Panc1 (cell line): ENCODE measurements around the gene CHRNB1. TPM values are rescaled to one million over a fixed set of nuclear protein-coding genes. Genes with fewer than 3 reads are reported as not detected.

Experiments used
- ATAC-seq: fragments of 200-7000 bp; cut with Tn5 transposase; 2 replicates; pipeline ENCODE4 v1.9.1; 2020; ENCODE audit warnings: mild to moderate bottlenecking, moderate library complexity
- BruUV-seq: library from RNA; stranded (reverse); fragments of 400-500 nt; replicated peaks from 2 replicates; lab custom pipeline; 2021; lab: Mats Ljungman, UMichigan
- CTCF ChIA-PET: fragments of 300-600 bp; sonication (Branson Sonifier 250); formaldehyde crosslinking; loops from one replicate; lab custom pipeline; 2022; ENCODE audit warnings: antibody characterized with exemption; lab: Charles Lee
- POLR2A ChIA-PET: fragments of 300-600 bp; sonication (Branson Sonifier 250); formaldehyde crosslinking; loops from one replicate; lab custom pipeline; 2022; ENCODE audit warnings: antibody characterized with exemption; lab: Charles Lee
- DNase-seq: peaks from one replicate; pipeline ENCODE4 v3.0.0-alpha.2; 2010; ENCODE audit warnings: low read depth, low spot score
- H3K27ac ChIP-seq: 2 replicates; pipeline ENCODE4 v1.5.1; 2011; ENCODE audit warnings: mild to moderate bottlenecking, low read length, inconsistent platforms
- H3K27me3 ChIP-seq: fragments of 200-500 bp; sonication (Bioruptor generic); 2 replicates; pipeline ENCODE4 v1.6.0; 2014; ENCODE audit warnings: low read length, inconsistent platforms; ENCODE audit not compliant: control insufficient read depth, insufficient read depth
- H3K36me3 ChIP-seq: fragments of 200-500 bp; sonication (Bioruptor generic); 2 replicates; pipeline ENCODE4 v1.5.1; 2014; ENCODE audit warnings: inconsistent platforms, mild to moderate bottlenecking, low read length, moderate library complexity; ENCODE audit not compliant: control insufficient read depth, insufficient read depth
- H3K4me1 ChIP-seq: 2 replicates; pipeline ENCODE4 v1.5.1; 2011; ENCODE audit warnings: inconsistent platforms, mild to moderate bottlenecking, low read length, moderate library complexity; ENCODE audit not compliant: control insufficient read depth, insufficient read depth
- H3K4me3 ChIP-seq, 2 experiments: 2 replicates each; pipeline ENCODE4 v1.5.1; 2011 to 2012; ENCODE audit warnings: low read depth in 2 of 2, low read length in 2 of 2, mild to moderate bottlenecking in 2 of 2, inconsistent platforms in 1 of 2, moderate library complexity in 1 of 2
- H3K9me3 ChIP-seq: fragments of 200-500 bp; sonication (Bioruptor generic); 2 replicates; pipeline ENCODE4 v1.5.1; 2014; ENCODE audit warnings: low read depth, mild to moderate bottlenecking, inconsistent platforms, low read length, moderate library complexity; ENCODE audit not compliant: control insufficient read depth, insufficient read depth
- POLR2AphosphoS5 ChIP-seq: IDR thresholded peaks from 2 replicates; pipeline ENCODE4 v1.6.1; 2012; ENCODE audit warnings: mild to moderate bottlenecking, low read depth, low read length, moderate library complexity
- REST ChIP-seq, 2 experiments: IDR thresholded peaks; 2 replicates each; pipeline ENCODE4 v1.6.1; 2011 to 2012; ENCODE audit warnings: low read depth in 2 of 2, control low read depth in 1 of 2, low read length in 1 of 2, mild to moderate bottlenecking in 1 of 2, moderate library complexity in 1 of 2; ENCODE audit not compliant: insufficient read depth in 1 of 2
- SIN3A ChIP-seq: IDR thresholded peaks from 2 replicates; pipeline ENCODE4 v1.6.1; 2012; ENCODE audit warnings: low read depth, mild to moderate bottlenecking, low read length, moderate library complexity, borderline replicate concordance; ENCODE audit not compliant: insufficient read depth
- TCF7L2 ChIP-seq: IDR thresholded peaks from 2 replicates; pipeline ENCODE4 v1.6.1; 2011; ENCODE audit warnings: mild to moderate bottlenecking, low read depth, low read length, inconsistent platforms
- in situ Hi-C: cut with HindIII; loops from 2 replicates; pipeline ENCODE4 v1.10.0; 2016; ENCODE audit warnings: low sequenced_read_pairs, low pct_unique_long_range_greater_than_20kb
- intact Hi-C: fragments of 100-400 bp; cut with micrococcal nuclease; formaldehyde crosslinking; loops from one replicate; pipeline ENCODE4 v1.10.0; 2022; ENCODE audit not compliant: unreplicated experiment
- total RNA-seq: library from RNA; stranded (reverse); gene quantifications from one replicate; pipeline ENCODE4 v1.2.1, GENCODE V29; 2021; ENCODE audit not compliant: unreplicated experiment
- TF ChIP-seq, protein P1 (sequence below): fragments of 450-650 bp; IDR thresholded peaks from 2 replicates; pipeline ENCODE4 v1.5.1; 2017; ENCODE audit warnings: mild to moderate bottlenecking

Gene CHRNB1
- total RNA-seq, 1 experiment from 2014 or later, result 14.3 TPM

- Histone ChIP-seq H3K4me1 (peaks cover 12% of the 10 kb centered on the region), H3K4me3 (peak overlapping the region; percentile 37 to 64), H3K27me3 (no peaks in the 10 kb centered on the region), H3K36me3 (no peaks in the 10 kb centered on the region), H3K27ac (0 out of 2 replicates have a peak overlapping the region, but pooled peaks have one; percentile 39), H3K9me3 (no peaks in the 10 kb centered on the region)
- ChIA-PET CTCF (interaction anchor here (0.7 to 1.9 kb wide), 4 partner anchors 82 to 123 kb away, joined by 3 to 13 read pairs (median 7); partner anchors contain the start of gene TMEM95), POLR2A (interaction anchor here (0.7 kb wide), 1 partner anchor 8 kb away, joined by 4 read pairs; no protein-coding TSS in a partner anchor)
- BruUV-seq, result no TSS peak
- ATAC-seq, result no peak
- DNase-seq, result no peak
- intact Hi-C loops, result loop anchor here (10.0 kb wide), 1 partner anchor 83 kb away; the partner anchor contains the start of genes KCTD11 and TMEM95
- in situ Hi-C loops, result no loop called here
- no peak for TF ChIP-seq SIN3A
- TF ChIP-seq REST (IDR thresholded peaks at IDR 0.05; ENCODE audit: insufficient read depth in 1 of 2, low read depth in 2 of 2, low read length in 1 of 2), result no peak
- TF ChIP-seq, protein P1, sequence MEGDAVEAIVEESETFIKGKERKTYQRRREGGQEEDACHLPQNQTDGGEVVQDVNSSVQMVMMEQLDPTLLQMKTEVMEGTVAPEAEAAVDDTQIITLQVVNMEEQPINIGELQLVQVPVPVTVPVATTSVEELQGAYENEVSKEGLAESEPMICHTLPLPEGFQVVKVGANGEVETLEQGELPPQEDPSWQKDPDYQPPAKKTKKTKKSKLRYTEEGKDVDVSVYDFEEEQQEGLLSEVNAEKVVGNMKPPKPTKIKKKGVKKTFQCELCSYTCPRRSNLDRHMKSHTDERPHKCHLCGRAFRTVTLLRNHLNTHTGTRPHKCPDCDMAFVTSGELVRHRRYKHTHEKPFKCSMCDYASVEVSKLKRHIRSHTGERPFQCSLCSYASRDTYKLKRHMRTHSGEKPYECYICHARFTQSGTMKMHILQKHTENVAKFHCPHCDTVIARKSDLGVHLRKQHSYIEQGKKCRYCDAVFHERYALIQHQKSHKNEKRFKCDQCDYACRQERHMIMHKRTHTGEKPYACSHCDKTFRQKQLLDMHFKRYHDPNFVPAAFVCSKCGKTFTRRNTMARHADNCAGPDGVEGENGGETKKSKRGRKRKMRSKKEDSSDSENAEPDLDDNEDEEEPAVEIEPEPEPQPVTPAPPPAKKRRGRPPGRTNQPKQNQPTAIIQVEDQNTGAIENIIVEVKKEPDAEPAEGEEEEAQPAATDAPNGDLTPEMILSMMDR, result no peak
- no peak for TF ChIP-seq POLR2AphosphoS5
- no peak for TF ChIP-seq TCF7L2
Observed at GRCh38 chr17:7437369-7437863, 7.4 kb upstream of the CHRNB1 start.

GRCh38 chr17:7437950-7438614, 6.8 kb upstream of the CHRNB1 start:
- ATAC-seq, result no peak
- intact Hi-C loops (loop anchor here (10.0 kb wide), 1 partner anchor 83 kb away; the partner anchor contains the start of genes KCTD11 and TMEM95), in situ Hi-C loops (no loop called here)
- no TSS peak for BruUV-seq
- ChIA-PET CTCF (no interaction called here), POLR2A (interaction anchor here (0.5 kb wide), 1 partner anchor 35 kb away, joined by 18 read pairs; no protein-coding TSS in a partner anchor)
- H3K4me3 ChIP-seq, result no peak overlapping the region
- TF ChIP-seq, protein P1, result no peak
- no peak for TF ChIP-seq POLR2AphosphoS5
- TF ChIP-seq TCF7L2, result no peak
- TF ChIP-seq REST (IDR thresholded peaks at IDR 0.05; ENCODE audit: insufficient read depth in 1 of 2, low read depth in 2 of 2, low read length in 1 of 2), result no peak
- no peak for TF ChIP-seq SIN3A
- DNase-seq, result no peak
- no peaks in the 10 kb centered on the region for H3K27me3 ChIP-seq
- H3K9me3 ChIP-seq, result no peaks in the 10 kb centered on the region
- H3K27ac ChIP-seq, result no peak overlapping the region
- H3K36me3 ChIP-seq, result no peaks in the 10 kb centered on the region
- peaks cover 12% of the 10 kb centered on the region for H3K4me1 ChIP-seq
